ENCODE results near the gene ZMYND8.
A peak's percentile ranks its signal among the peaks of the same experiment; 100 is the strongest.

ZMYND8 gene

DNA sequence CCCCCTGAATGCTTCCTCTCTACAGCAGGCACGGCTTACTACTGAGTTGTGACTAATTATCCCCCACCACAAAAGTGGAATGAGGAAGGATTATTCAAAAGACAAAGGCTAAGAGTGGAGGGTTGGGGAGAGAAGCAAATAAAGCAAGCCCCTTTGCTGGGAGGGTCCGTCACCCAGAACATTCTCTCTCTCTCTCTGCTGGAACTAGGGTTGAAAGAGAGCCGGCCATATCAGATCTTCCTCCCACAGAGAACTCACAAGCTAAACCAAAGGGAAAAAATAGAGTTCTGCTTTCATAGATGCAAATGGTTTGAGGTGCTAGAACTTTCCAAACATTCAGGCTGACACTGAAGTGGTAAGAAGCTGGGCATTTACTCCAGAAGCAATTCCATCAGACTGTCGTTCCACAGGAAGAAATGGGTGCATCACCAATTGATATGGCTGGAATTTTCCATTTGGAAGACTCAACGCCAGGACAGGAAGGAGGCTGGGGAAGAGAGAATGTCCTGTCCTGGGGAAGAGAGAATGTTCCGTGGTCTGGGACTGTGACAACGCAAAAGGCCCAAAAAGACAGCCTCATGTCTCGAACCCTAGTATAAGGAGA is 7.9 kb downstream of the ZMYND8 start:
- Histone ChIP-seq H3K27ac (ENCODE audit: extremely low read depth, low read depth, low read length) (no peak overlapping the region), H3K4me3 (ENCODE audit: low read depth, low read length) (no peak overlapping the region), H3K9me3 (ENCODE audit: control insufficient read depth, insufficient read depth, low read depth, low read length) (no peaks in the 10 kb centered on the region), H3K4me1 (ENCODE audit: control insufficient read depth, insufficient read depth, low read length) (peaks cover 46% of the 10 kb centered on the region), H3K36me3 (ENCODE audit: control insufficient read depth in 2 of 2, insufficient read depth in 1 of 2, low read length in 2 of 2) (peaks cover 0 to 48% of the 10 kb centered on the region in 2 experiments; a peak in 2 of 3 replicates)
- CTCF ChIA-PET = interaction anchor here (0.5 to 2.0 kb wide), 3 partner anchors 11 to 76 kb away, joined by 3 to 6 read pairs (median 4); no protein-coding TSS in a partner anchor
- TF ChIP-seq FEZF1 (tag by site-specific recombination; IDR thresholded peaks at IDR 0.05) = no peak
- no peak for TF ChIP-seq ZNF239 (tag by site-specific recombination; IDR thresholded peaks at IDR 0.05)
- TF ChIP-seq ZNF341 (tag by site-specific recombination; IDR thresholded peaks at IDR 0.05; ENCODE audit: low read depth) = 0 out of 2 replicates have a peak, but pooled peaks have one; percentile 7
- TF ChIP-seq ZNF600 (tag by site-specific recombination; IDR thresholded peaks at IDR 0.05) = peak; percentile 34; the same call in 1 of the 2 replicates
- TF ChIP-seq ZNF211 (tag by site-specific recombination; IDR thresholded peaks at IDR 0.05; ENCODE audit: low read depth) = no peak
- TF ChIP-seq ZNF266 (tag by site-specific recombination; IDR thresholded peaks at IDR 0.05; ENCODE audit: low read depth) = no peak
- POLR2A ChIA-PET = interaction anchor here (0.5 to 1.6 kb wide), 3 partner anchors 10 to 58 kb away, joined by 3 to 4 read pairs (median 3); no protein-coding TSS in a partner anchor

DNA sequence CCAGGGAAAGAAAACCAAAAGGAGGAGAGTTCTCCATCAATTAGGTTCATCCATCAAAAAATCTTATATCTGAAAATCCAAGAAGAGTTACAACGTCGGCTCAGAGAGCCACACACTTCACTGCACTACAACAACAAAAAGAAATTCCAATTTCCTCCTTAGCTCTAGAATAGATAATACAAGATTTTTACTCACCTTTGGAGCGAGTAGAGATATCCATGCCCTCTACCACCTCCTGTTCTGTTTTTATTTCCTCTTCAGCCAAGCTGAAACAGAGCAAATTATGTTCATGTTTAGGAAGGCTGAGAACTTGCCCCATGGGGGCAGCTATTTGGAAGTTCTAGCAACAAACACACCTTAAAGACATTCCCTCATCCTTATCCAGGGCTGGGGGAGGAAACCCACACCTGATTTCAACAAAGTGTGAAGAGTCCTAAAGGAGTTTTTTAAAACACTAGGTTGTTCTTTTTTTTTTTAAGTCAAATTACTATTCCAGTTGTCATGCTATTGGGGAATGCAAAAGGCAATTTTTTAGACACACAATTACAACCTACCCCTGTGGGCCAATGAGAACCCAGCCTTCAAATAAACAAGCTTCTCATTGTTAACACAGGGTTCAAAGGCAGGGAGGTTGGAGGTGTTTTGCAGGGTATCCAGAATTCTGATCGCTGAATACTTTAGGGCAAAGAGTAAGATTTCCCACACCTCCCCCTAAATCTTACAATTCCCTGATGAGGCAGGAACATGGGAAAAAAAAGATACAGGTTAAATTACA is 8.7 kb downstream of the ZMYND8 start:
- H3K4me3 ChIP-seq (ENCODE audit: low read depth, low read length) = no peak overlapping the region
- H3K36me3 ChIP-seq (ENCODE audit: control insufficient read depth in 2 of 2, insufficient read depth in 1 of 2, low read length in 2 of 2) = peaks cover 0 to 50% of the 10 kb centered on the region in 2 experiments; a peak in 2 of 3 replicates
- ChIA-PET POLR2A (interaction anchor here (0.9 to 1.3 kb wide), 2 partner anchors 12 kb away, joined by 3 read pairs; no protein-coding TSS in a partner anchor), CTCF (interaction anchor here (0.5 to 2.0 kb wide), 5 partner anchors 11 to 75 kb away, joined by 3 to 6 read pairs (median 3); no protein-coding TSS in a partner anchor)
- H3K27ac ChIP-seq (ENCODE audit: extremely low read depth, low read depth, low read length) = no peak overlapping the region
- peaks cover 42% of the 10 kb centered on the region for H3K4me1 ChIP-seq (ENCODE audit: control insufficient read depth, insufficient read depth, low read length)
- H3K9me3 ChIP-seq (ENCODE audit: control insufficient read depth, insufficient read depth, low read depth, low read length) = no peaks in the 10 kb centered on the region
- TF ChIP-seq ZNF311 (tag by site-specific recombination; IDR thresholded peaks at IDR 0.05; ENCODE audit: borderline replicate concordance) = no peak
- TF ChIP-seq ZNF660 (tag by site-specific recombination; IDR thresholded peaks at IDR 0.05) = no peak
- TF ChIP-seq, protein P1, sequence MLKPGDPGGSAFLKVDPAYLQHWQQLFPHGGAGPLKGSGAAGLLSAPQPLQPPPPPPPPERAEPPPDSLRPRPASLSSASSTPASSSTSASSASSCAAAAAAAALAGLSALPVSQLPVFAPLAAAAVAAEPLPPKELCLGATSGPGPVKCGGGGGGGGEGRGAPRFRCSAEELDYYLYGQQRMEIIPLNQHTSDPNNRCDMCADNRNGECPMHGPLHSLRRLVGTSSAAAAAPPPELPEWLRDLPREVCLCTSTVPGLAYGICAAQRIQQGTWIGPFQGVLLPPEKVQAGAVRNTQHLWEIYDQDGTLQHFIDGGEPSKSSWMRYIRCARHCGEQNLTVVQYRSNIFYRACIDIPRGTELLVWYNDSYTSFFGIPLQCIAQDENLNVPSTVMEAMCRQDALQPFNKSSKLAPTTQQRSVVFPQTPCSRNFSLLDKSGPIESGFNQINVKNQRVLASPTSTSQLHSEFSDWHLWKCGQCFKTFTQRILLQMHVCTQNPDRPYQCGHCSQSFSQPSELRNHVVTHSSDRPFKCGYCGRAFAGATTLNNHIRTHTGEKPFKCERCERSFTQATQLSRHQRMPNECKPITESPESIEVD (tag by site-specific recombination; IDR thresholded peaks at IDR 0.05) = 0 out of 2 replicates have a peak, but pooled peaks have one; percentile 32
- TF ChIP-seq, protein P2, sequence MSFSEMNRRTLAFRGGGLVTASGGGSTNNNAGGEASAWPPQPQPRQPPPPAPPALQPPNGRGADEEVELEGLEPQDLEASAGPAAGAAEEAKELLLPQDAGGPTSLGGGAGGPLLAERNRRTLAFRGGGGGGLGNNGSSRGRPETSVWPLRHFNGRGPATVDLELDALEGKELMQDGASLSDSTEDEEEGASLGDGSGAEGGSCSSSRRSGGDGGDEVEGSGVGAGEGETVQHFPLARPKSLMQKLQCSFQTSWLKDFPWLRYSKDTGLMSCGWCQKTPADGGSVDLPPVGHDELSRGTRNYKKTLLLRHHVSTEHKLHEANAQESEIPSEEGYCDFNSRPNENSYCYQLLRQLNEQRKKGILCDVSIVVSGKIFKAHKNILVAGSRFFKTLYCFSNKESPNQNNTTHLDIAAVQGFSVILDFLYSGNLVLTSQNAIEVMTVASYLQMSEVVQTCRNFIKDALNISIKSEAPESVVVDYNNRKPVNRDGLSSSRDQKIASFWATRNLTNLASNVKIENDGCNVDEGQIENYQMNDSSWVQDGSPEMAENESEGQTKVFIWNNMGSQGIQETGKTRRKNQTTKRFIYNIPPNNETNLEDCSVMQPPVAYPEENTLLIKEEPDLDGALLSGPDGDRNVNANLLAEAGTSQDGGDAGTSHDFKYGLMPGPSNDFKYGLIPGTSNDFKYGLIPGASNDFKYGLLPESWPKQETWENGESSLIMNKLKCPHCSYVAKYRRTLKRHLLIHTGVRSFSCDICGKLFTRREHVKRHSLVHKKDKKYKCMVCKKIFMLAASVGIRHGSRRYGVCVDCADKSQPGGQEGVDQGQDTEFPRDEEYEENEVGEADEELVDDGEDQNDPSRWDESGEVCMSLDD (tag by site-specific recombination; IDR thresholded peaks at IDR 0.05) = no peak
- no peak for TF ChIP-seq ZXDB (tag by site-specific recombination; IDR thresholded peaks at IDR 0.05)

DNA sequence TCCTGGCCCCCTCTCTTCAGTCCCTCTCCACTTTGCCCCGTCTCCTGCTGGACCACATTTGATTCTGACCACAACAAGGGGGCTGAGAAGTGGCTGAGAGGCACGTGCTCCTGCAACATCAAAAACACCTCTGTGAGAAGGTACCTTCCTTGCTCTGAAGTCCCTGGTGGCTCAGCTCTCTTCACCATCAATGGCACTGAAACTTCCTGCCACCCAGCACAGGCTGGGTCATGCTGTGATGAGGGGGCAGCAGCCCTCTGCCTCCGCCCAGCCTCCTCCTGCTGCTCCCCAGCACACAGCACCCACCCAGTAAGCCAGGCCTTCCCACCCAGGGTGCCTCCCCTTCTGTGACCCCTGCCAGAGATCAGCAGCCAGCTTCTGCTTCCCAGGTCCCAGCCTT is 10.3 kb downstream of the ZMYND8 start:
- peaks cover 37% of the 10 kb centered on the region for H3K4me1 ChIP-seq (ENCODE audit: control insufficient read depth, insufficient read depth, low read length)
- CTCF ChIA-PET = interaction anchor here (1.3 kb wide), 1 partner anchor 38 kb away, joined by 9 read pairs; no protein-coding TSS in a partner anchor
- peaks cover 0 to 51% of the 10 kb centered on the region in 2 experiments; a peak in 2 of 3 replicates for H3K36me3 ChIP-seq (ENCODE audit: control insufficient read depth in 2 of 2, insufficient read depth in 1 of 2, low read length in 2 of 2)
- POLR2A ChIA-PET = no interaction called here
- H3K27ac ChIP-seq (ENCODE audit: extremely low read depth, low read depth, low read length) = no peak overlapping the region
- H3K9me3 ChIP-seq (ENCODE audit: control insufficient read depth, insufficient read depth, low read depth, low read length) = no peaks in the 10 kb centered on the region
- H3K4me3 ChIP-seq (ENCODE audit: low read depth, low read length) = no peak overlapping the region
- TF ChIP-seq ZNF121 (tag by site-specific recombination; IDR thresholded peaks at IDR 0.05) (no peak), ZFHX2 (tag by site-specific recombination; conservative IDR thresholded peaks at IDR 0.05) (peak; percentile 76), HOXA7 (CRISPR knock-in tag; IDR thresholded peaks at IDR 0.05; ENCODE audit: borderline replicate concordance) (no peak), ZNF23 (tag by site-specific recombination; IDR thresholded peaks at IDR 0.05; ENCODE audit: borderline replicate concordance) (no peak), ZFP41 (tag by site-specific recombination; IDR thresholded peaks at IDR 0.05; ENCODE audit: borderline replicate concordance) (no peak), SP7 (tag by site-specific recombination; IDR thresholded peaks at IDR 0.05) (no peak), ZNF169 (tag by site-specific recombination; IDR thresholded peaks at IDR 0.05) (no peak), ZNF223 (tag by site-specific recombination; IDR thresholded peaks at IDR 0.05) (no peak), EGR2 (tag by site-specific recombination; IDR thresholded peaks at IDR 0.05; ENCODE audit: low read depth) (peak; percentile 84), KLF7 (tag by site-specific recombination; IDR thresholded peaks at IDR 0.05; ENCODE audit: borderline replicate concordance) (no peak), KLF1 (tag by site-specific recombination; IDR thresholded peaks at IDR 0.05) (0 out of 2 replicates have a peak, but pooled peaks have one; percentile 19), ZIC2 (tag by site-specific recombination; IDR thresholded peaks at IDR 0.05) (peak; percentile 64), ZNF600 (tag by site-specific recombination; IDR thresholded peaks at IDR 0.05) (no peak)
- TF ChIP-seq, protein P3, sequence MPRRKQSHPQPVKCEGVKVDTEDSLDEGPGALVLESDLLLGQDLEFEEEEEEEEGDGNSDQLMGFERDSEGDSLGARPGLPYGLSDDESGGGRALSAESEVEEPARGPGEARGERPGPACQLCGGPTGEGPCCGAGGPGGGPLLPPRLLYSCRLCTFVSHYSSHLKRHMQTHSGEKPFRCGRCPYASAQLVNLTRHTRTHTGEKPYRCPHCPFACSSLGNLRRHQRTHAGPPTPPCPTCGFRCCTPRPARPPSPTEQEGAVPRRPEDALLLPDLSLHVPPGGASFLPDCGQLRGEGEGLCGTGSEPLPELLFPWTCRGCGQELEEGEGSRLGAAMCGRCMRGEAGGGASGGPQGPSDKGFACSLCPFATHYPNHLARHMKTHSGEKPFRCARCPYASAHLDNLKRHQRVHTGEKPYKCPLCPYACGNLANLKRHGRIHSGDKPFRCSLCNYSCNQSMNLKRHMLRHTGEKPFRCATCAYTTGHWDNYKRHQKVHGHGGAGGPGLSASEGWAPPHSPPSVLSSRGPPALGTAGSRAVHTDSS (tag by site-specific recombination; IDR thresholded peaks at IDR 0.05) = no peak

Data from HEK293 (cell line).